ENCODE measurements around the gene KLK3.
A peak's percentile ranks its signal among the peaks of the same experiment; 100 is the strongest.

Gene KLK3

DNA sequence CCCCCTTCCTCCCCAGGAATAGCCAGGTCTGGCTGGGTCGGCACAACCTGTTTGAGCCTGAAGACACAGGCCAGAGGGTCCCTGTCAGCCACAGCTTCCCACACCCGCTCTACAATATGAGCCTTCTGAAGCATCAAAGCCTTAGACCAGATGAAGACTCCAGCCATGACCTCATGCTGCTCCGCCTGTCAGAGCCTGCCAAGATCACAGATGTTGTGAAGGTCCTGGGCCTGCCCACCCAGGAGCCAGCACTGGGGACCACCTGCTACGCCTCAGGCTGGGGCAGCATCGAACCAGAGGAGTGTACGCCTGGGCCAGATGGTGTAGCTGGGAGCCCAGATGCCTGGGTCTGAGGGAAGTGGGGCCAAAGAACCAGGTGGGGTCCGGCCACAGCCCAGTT, 21.7 kb downstream of the KLK3 start:
- TF ChIP-seq, protein P1, sequence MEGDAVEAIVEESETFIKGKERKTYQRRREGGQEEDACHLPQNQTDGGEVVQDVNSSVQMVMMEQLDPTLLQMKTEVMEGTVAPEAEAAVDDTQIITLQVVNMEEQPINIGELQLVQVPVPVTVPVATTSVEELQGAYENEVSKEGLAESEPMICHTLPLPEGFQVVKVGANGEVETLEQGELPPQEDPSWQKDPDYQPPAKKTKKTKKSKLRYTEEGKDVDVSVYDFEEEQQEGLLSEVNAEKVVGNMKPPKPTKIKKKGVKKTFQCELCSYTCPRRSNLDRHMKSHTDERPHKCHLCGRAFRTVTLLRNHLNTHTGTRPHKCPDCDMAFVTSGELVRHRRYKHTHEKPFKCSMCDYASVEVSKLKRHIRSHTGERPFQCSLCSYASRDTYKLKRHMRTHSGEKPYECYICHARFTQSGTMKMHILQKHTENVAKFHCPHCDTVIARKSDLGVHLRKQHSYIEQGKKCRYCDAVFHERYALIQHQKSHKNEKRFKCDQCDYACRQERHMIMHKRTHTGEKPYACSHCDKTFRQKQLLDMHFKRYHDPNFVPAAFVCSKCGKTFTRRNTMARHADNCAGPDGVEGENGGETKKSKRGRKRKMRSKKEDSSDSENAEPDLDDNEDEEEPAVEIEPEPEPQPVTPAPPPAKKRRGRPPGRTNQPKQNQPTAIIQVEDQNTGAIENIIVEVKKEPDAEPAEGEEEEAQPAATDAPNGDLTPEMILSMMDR (IDR thresholded peaks at IDR 0.05; ENCODE audit: borderline replicate concordance, insufficient read depth, low read depth, low read length): no peak
- no peak overlapping the region for H3K4me3 ChIP-seq (ENCODE audit: low read depth, low read length)

DNA sequence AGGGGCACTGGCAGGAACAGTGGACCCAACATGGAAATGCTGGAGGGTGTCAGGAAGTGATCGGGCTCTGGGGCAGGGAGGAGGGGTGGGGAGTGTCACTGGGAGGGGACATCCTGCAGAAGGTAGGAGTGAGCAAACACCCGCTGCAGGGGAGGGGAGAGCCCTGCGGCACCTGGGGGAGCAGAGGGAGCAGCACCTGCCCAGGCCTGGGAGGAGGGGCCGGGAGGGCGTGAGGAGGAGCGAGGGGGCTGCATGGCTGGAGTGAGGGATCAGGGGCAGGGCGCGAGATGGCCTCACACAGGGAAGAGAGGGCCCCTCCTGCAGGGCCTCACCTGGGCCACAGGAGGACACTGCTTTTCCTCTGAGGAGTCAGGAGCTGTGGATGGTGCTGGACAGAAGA, 22.6 kb downstream of the KLK3 start:
- TF ChIP-seq, protein P1 (IDR thresholded peaks at IDR 0.05; ENCODE audit: borderline replicate concordance, insufficient read depth, low read depth, low read length): no peak

GRCh38 chr19:50878851-50879250, 24.1 kb downstream of the KLK3 start:
- no peak overlapping the region for H3K4me3 ChIP-seq (ENCODE audit: low read depth, low read length)
- TF ChIP-seq, protein P1 (IDR thresholded peaks at IDR 0.05; ENCODE audit: borderline replicate concordance, insufficient read depth, low read depth, low read length): no peak

More for the DNA sequence above, 22.6 kb downstream of the KLK3 start:
- H3K4me3 ChIP-seq (ENCODE audit: low read depth, low read length): no peak overlapping the region

- no peak overlapping the region for H3K4me3 ChIP-seq (ENCODE audit: low read depth, low read length)
- TF ChIP-seq, protein P1 (IDR thresholded peaks at IDR 0.05; ENCODE audit: borderline replicate concordance, insufficient read depth, low read depth, low read length): no peak
Observed at GRCh38 chr19:50880241-50880640, 25.5 kb downstream of the KLK3 start.

DNA sequence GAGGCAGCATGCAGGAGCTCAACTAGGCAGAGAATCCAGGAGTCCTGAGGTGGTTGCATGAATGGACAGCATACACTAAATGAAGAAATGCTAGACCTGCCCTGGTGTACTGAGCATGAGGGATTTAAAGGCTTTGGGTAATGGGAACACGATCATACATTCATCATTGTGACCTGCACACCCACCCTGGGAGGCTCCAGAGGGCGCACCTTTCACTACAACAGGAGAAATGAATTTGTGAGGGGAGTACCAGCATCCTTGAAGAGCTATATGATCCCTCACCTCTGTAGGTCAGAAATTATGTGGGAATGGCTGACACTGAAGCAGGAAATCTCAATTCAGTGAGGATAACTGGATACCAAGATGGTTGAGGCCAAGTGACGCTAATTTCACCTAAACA, 27.5 kb downstream of the KLK3 start:
- H3K4me3 ChIP-seq (ENCODE audit: low read depth, low read length): no peak overlapping the region
- TF ChIP-seq, protein P1 (IDR thresholded peaks at IDR 0.05; ENCODE audit: borderline replicate concordance, insufficient read depth, low read depth, low read length): peak; percentile 7; the same call in 1 of the 2 replicates

GRCh38 chr19:50889638-50890037, 34.9 kb downstream of the KLK3 start:
- TF ChIP-seq, protein P1 (IDR thresholded peaks at IDR 0.05; ENCODE audit: borderline replicate concordance, insufficient read depth, low read depth, low read length): no peak

GRCh38 chr19:50890422-50891252, 35.9 kb downstream of the KLK3 start:
- TF ChIP-seq, protein P1 (IDR thresholded peaks at IDR 0.05; ENCODE audit: borderline replicate concordance, insufficient read depth, low read depth, low read length): no peak

More at GRCh38 chr19:50889638-50890037, 34.9 kb downstream of the KLK3 start:
- H3K4me3 ChIP-seq (ENCODE audit: low read depth, low read length): no peak overlapping the region

More at GRCh38 chr19:50890422-50891252, 35.9 kb downstream of the KLK3 start:
- H3K4me3 ChIP-seq (ENCODE audit: low read depth, low read length): no peak overlapping the region

All from GM12875 (cell line).